ENCODE measurements around the gene BOLA3.

- TF ChIP-seq CTCF (conservative IDR thresholded peaks at IDR 0.05) (no peak), EZH2 (IDR thresholded peaks at IDR 0.05; ENCODE audit: low read depth) (no peak)
These were observed 46.0 kb downstream of the BOLA3 start for GRCh38 chr2:74101574-74102300.
